A549 (cell line): ENCODE measurements around the gene PCNX1.

Source experiments
- CBX8 ChIP-seq: fragments of 200-600 bp; sonication (generic); IDR thresholded peaks from 2 replicates; pipeline ENCODE4 v1.6.1; 2016
- CTCF ChIP-seq: fragments of >200 bp; sonication (Bioruptor Twin); formaldehyde crosslinking; IDR thresholded peaks from 3 replicates; pipeline ENCODE4 v1.5.1; 2016
- EHMT2 ChIP-seq: fragments of 200-600 bp; sonication (generic); IDR thresholded peaks from 2 replicates; pipeline ENCODE4 v1.6.1; 2016; ENCODE audit warnings: antibody characterized with exemption, low read depth, mild to moderate bottlenecking, moderate library complexity
- EP300 ChIP-seq, 2 experiments: fragments of >200 bp; sonication (Bioruptor Twin); formaldehyde crosslinking; IDR thresholded peaks; 2 replicates in 1 of 2; 3 replicates in 1 of 2; pipeline ENCODE4 v1.6.1; 2016 to 2017
- RAD21 ChIP-seq, 2 experiments: fragments of >200 bp in 1 of 2; sonication (Bioruptor Twin) in 1 of 2; formaldehyde crosslinking in 1 of 2; IDR thresholded peaks in 1 of 2; conservative IDR thresholded peaks in 1 of 2; 2 replicates in 1 of 2; 3 replicates in 1 of 2; pipeline ENCODE4 v1.6.1; 2012 to 2018; ENCODE audit warnings: inconsistent platforms in 1 of 2
- ZC3H11A ChIP-seq: fragments of 450-650 bp; IDR thresholded peaks from 2 replicates; pipeline ENCODE4 v1.6.1; 2014; ENCODE audit warnings: antibody characterized with exemption, mild to moderate bottlenecking
- TF ChIP-seq, protein P1 (sequence below): fragments of 200-600 bp; sonication (generic); IDR thresholded peaks from 2 replicates; pipeline ENCODE4 v1.6.1; 2016; ENCODE audit warnings: antibody characterized with exemption, mild to moderate bottlenecking, moderate library complexity

GRCh38 chr14:70884595-70885342, 22.5 kb upstream of the PCNX1 start:
- no peak for TF ChIP-seq CTCF
- no peak for TF ChIP-seq ZC3H11A
- TF ChIP-seq, protein P1, sequence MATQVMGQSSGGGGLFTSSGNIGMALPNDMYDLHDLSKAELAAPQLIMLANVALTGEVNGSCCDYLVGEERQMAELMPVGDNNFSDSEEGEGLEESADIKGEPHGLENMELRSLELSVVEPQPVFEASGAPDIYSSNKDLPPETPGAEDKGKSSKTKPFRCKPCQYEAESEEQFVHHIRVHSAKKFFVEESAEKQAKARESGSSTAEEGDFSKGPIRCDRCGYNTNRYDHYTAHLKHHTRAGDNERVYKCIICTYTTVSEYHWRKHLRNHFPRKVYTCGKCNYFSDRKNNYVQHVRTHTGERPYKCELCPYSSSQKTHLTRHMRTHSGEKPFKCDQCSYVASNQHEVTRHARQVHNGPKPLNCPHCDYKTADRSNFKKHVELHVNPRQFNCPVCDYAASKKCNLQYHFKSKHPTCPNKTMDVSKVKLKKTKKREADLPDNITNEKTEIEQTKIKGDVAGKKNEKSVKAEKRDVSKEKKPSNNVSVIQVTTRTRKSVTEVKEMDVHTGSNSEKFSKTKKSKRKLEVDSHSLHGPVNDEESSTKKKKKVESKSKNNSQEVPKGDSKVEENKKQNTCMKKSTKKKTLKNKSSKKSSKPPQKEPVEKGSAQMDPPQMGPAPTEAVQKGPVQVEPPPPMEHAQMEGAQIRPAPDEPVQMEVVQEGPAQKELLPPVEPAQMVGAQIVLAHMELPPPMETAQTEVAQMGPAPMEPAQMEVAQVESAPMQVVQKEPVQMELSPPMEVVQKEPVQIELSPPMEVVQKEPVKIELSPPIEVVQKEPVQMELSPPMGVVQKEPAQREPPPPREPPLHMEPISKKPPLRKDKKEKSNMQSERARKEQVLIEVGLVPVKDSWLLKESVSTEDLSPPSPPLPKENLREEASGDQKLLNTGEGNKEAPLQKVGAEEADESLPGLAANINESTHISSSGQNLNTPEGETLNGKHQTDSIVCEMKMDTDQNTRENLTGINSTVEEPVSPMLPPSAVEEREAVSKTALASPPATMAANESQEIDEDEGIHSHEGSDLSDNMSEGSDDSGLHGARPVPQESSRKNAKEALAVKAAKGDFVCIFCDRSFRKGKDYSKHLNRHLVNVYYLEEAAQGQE = no peak
- no peak for TF ChIP-seq EP300 (IDR thresholded peaks at IDR 0.05)
- no peak for TF ChIP-seq EHMT2
- TF ChIP-seq CBX8 = no peak
- no peak for TF ChIP-seq RAD21 (conservative IDR thresholded peaks at IDR 0.05 in 1 of 2, IDR thresholded peaks at IDR 0.05 in 1 of 2)
